Keratinocyte (primary cell): ENCODE data around the gene OVAAL.

ENCODE experiments used
- EZH2 ChIP-seq: IDR thresholded peaks from one replicate; pipeline ENCODE4 v1.6.1; 2012; ENCODE audit warnings: inconsistent platforms, mild to moderate bottlenecking, low read length, moderate library complexity
- TF ChIP-seq, protein P1 (sequence below), 3 experiments: IDR thresholded peaks in 1 of 3; conservative IDR thresholded peaks in 1 of 3; optimal IDR thresholded peaks in 1 of 3; 2 replicates in 2 of 3; 3 replicates in 1 of 3; pipeline versions ENCODE3 to v1.5.1; 2011; ENCODE audit warnings: low read length in 3 of 3, mild to moderate bottlenecking in 3 of 3, moderate library complexity in 2 of 3, control low read depth in 1 of 3, inconsistent platforms in 1 of 3; ENCODE audit not compliant: insufficient read depth in 2 of 3; ENCODE audit errors: extremely low read depth in 1 of 3

DNA sequence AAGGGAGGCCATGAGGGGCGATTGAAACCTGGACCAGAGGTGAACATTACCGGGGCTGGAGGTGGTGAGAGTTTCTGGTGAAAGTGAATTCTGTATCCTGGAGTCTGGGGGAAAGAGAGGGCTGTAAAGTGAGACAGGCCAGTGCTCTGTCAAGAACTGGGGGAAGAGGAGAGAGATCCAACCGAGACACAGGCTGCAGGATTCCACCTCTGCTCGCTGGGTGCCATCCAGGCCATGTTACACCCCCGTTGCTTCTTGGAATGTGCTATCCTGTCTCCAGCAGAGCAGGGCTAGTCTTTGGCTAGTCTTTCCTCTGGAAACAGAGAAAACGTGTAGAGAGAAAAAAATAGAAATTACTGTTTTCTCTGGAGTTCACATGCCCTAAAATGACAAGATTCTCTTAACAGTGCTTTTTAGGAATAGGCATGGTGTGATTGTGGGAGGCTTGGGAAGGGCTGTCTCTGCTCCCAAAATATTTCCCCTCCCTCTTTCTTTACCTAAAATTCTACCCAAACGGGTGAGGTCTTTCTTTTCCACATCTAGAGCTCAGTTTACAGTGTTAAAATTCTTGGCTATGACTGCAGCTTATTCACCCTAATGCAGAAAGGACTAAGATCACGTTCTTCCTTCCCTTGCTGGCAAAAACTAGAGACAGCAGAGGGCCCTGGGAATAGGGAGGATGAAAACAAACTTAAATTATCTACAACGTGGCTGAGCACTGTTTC lies 16.5 kb upstream of the OVAAL start:
- TF ChIP-seq, protein P1, sequence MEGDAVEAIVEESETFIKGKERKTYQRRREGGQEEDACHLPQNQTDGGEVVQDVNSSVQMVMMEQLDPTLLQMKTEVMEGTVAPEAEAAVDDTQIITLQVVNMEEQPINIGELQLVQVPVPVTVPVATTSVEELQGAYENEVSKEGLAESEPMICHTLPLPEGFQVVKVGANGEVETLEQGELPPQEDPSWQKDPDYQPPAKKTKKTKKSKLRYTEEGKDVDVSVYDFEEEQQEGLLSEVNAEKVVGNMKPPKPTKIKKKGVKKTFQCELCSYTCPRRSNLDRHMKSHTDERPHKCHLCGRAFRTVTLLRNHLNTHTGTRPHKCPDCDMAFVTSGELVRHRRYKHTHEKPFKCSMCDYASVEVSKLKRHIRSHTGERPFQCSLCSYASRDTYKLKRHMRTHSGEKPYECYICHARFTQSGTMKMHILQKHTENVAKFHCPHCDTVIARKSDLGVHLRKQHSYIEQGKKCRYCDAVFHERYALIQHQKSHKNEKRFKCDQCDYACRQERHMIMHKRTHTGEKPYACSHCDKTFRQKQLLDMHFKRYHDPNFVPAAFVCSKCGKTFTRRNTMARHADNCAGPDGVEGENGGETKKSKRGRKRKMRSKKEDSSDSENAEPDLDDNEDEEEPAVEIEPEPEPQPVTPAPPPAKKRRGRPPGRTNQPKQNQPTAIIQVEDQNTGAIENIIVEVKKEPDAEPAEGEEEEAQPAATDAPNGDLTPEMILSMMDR (optimal IDR thresholded peaks at IDR 0.05 in 1 of 3, IDR thresholded peaks at IDR 0.05 in 1 of 3, conservative IDR thresholded peaks at IDR 0.05 in 1 of 3; ENCODE audit: extremely low read depth in 1 of 3, insufficient read depth in 2 of 3, low read length in 3 of 3) = no peak
- TF ChIP-seq EZH2 = no peak
